Skeletal muscle tissue (tissue), 4 donors: ENCODE measurements around the gene ATG7. TPM values are rescaled to one million over a fixed set of nuclear protein-coding genes. Genes with fewer than 3 reads are reported as not detected.
"Not testable (repeated sequence)": the region's sequence is repeated elsewhere in the genome, so short reads cannot be mapped to it uniquely, and the experiment has no call there.

Source experiments
- H3K27ac ChIP-seq: one replicate; pipeline ENCODE4 v1.7.0; 2013; ENCODE audit warnings: mild to moderate bottlenecking, low read depth, low read length, inconsistent platforms
- H3K27me3 ChIP-seq, 3 donors: one replicate each; pipeline ENCODE4 v1.7.0; 2013; ENCODE audit warnings: low read length in 3 of 3; ENCODE audit not compliant: control insufficient read depth in 3 of 3, insufficient read depth in 3 of 3
- H3K36me3 ChIP-seq, 3 donors: one replicate each; pipeline ENCODE4 v1.7.0; 2013; ENCODE audit warnings: low read length in 3 of 3; ENCODE audit not compliant: control insufficient read depth in 3 of 3, insufficient read depth in 3 of 3
- H3K4me1 ChIP-seq, 3 donors: one replicate each; pipeline ENCODE4 v1.7.0; 2013; ENCODE audit warnings: low read length in 3 of 3, mild to moderate bottlenecking in 3 of 3; ENCODE audit not compliant: control insufficient read depth in 3 of 3, insufficient read depth in 3 of 3
- H3K4me3 ChIP-seq, 3 donors: one replicate each; pipeline ENCODE4 v1.7.0; 2013; ENCODE audit warnings: low read length in 3 of 3
- H3K9ac ChIP-seq, 3 donors: one replicate each; pipeline ENCODE4 v1.7.0; 2013; ENCODE audit warnings: low read length in 3 of 3, mild to moderate bottlenecking in 3 of 3, moderate library complexity in 2 of 3, low read depth in 1 of 3
- H3K9me3 ChIP-seq, 3 donors: one replicate each; pipeline ENCODE4 v1.7.0; 2013; ENCODE audit warnings: low read length in 3 of 3; ENCODE audit not compliant: control insufficient read depth in 3 of 3
- total RNA-seq: library from RNA; depleted of rRNA; stranded (reverse); fragments of >200 nt; gene quantifications from one replicate; pipeline ENCODE4 v1.2.3, GENCODE V29; 2014
- donor health status: Osteomylitis.

ATG7 gene
- total RNA-seq, 1 donor from 2014 or later: 48.0 TPM

DNA sequence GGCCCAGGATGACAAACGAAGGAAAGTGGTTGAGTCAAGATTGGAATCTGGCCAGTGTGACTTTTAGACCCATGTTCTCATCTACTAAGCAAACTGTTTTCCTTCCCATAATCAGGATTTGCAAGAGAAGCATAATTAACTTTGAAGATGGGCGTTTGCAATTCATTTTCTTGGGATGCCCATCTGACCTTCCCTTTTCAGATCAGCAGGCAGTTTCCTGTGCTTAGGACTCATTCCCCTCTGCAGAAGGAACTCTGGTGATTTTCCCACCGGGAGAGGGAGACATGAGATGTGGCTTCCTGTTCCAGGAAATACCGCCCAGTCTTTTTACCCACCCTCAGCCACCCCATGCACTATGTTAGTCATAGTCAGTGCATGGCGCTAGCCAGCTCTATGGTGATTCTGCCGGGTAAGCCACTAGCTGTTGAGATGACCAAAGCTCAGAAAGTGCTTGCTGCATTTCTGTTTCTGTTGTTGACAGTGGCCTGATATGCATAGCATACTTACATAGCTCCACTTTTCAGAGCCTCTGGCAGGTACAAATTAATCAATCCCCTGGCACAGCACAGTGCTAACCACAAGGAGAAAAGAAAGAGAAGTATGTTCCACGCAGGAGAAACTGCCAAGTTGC, 242.1 kb downstream of the ATG7 start:
- peaks cover 19 to 25% (median 20%) of the 10 kb centered on the region in 3 donors for H3K4me1 ChIP-seq
- peak overlapping the region in 1 of 3 donors; percentile 8 for H3K9ac ChIP-seq
- H3K36me3 ChIP-seq: no peaks in the 10 kb centered on the region
- H3K27me3 ChIP-seq: no peaks in the 10 kb centered on the region
- H3K9me3 ChIP-seq: no peaks in the 10 kb centered on the region
- peak overlapping the region; percentile 32 for H3K27ac ChIP-seq
- no peak overlapping the region for H3K4me3 ChIP-seq

DNA sequence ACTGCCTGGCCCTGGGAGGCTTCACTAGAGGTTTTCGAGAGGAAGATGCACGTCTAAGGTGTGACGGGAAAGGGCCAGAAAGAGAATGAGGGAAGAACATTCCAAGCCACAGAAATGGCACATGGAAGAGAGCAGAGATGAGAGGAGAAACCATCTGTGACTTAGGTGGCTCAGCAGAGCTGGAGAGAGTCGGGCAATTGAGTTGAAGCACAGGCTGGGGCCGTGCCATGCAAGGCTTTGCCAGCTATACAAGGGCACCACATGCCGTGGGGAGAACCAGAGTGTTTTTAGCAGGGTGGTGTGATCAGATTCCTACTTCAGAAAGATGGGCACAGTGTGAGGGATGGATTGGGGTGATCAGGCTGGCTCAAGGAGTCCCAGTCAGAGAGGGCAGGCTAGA, 245.4 kb downstream of the ATG7 start:
- no peaks in the 10 kb centered on the region for H3K27me3 ChIP-seq
- no peak overlapping the region for H3K27ac ChIP-seq
- H3K36me3 ChIP-seq: no peaks in the 10 kb centered on the region
- H3K9ac ChIP-seq: no peak overlapping the region
- H3K9me3 ChIP-seq: no peaks in the 10 kb centered on the region
- peaks cover 11 to 22% (median 15%) of the 10 kb centered on the region in 3 donors for H3K4me1 ChIP-seq
- H3K4me3 ChIP-seq: no peak overlapping the region

GRCh38 chr3:11521167-11521566, 249.0 kb downstream of the ATG7 start:
- H3K27ac ChIP-seq: no peak overlapping the region
- no peaks in the 10 kb centered on the region for H3K9me3 ChIP-seq
- no peak overlapping the region for H3K9ac ChIP-seq
- H3K27me3 ChIP-seq: no peaks in the 10 kb centered on the region
- peaks cover 3 to 14% (median 4%) of the 10 kb centered on the region in 3 donors for H3K4me1 ChIP-seq
- H3K4me3 ChIP-seq: no peak overlapping the region
- H3K36me3 ChIP-seq: no peaks in the 10 kb centered on the region

DNA sequence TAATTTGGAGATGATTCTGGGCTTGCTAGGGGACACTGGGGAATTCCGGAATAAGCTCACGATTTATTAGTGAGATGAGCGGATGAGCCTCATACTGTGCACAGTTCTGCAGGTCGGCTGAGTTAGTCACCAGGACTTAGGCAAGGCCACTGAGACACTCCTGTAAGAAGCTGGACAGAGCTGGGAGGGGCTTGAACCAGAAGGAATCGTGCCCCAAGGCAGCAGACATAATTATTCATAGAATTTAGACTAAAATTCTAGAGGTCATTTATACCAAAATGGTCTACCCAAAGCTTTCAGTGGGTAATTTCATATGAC, 250.2 kb downstream of the ATG7 start:
- no peak overlapping the region for H3K9ac ChIP-seq
- no peaks in the 10 kb centered on the region for H3K27me3 ChIP-seq
- no peak overlapping the region for H3K4me3 ChIP-seq
- H3K27ac ChIP-seq: no peak overlapping the region
- H3K4me1 ChIP-seq: peaks cover 3 to 14% (median 4%) of the 10 kb centered on the region in 3 donors
- no peaks in the 10 kb centered on the region for H3K36me3 ChIP-seq
- no peaks in the 10 kb centered on the region for H3K9me3 ChIP-seq

- Histone ChIP-seq H3K4me1 (peaks cover 3 to 14% (median 4%) of the 10 kb centered on the region in 3 donors), H3K9ac (no peak overlapping the region), H3K4me3 (no peak overlapping the region), H3K27ac (peak overlapping the region; percentile 46), H3K9me3 (no peaks in the 10 kb centered on the region), H3K27me3 (no peaks in the 10 kb centered on the region), H3K36me3 (no peaks in the 10 kb centered on the region)
These were observed 250.9 kb downstream of the ATG7 start for GRCh38 chr3:11522953-11523571.

GRCh38 chr3:11523572-11524101, 251.4 kb downstream of the ATG7 start:
- H3K9ac ChIP-seq: no peak overlapping the region
- no peaks in the 10 kb centered on the region for H3K9me3 ChIP-seq
- no peaks in the 10 kb centered on the region for H3K27me3 ChIP-seq
- H3K36me3 ChIP-seq: no peaks in the 10 kb centered on the region
- peaks cover 3 to 14% (median 4%) of the 10 kb centered on the region in 3 donors for H3K4me1 ChIP-seq
- peak overlapping the region; percentile 46 for H3K27ac ChIP-seq
- no peak overlapping the region for H3K4me3 ChIP-seq

GRCh38 chr3:11526121-11526520, 253.9 kb downstream of the ATG7 start:
- H3K27me3 ChIP-seq, H3K4me1 ChIP-seq, H3K36me3 ChIP-seq, H3K4me3 ChIP-seq, H3K9me3 ChIP-seq, H3K27ac ChIP-seq, H3K9ac ChIP-seq: not testable (repeated sequence)

DNA sequence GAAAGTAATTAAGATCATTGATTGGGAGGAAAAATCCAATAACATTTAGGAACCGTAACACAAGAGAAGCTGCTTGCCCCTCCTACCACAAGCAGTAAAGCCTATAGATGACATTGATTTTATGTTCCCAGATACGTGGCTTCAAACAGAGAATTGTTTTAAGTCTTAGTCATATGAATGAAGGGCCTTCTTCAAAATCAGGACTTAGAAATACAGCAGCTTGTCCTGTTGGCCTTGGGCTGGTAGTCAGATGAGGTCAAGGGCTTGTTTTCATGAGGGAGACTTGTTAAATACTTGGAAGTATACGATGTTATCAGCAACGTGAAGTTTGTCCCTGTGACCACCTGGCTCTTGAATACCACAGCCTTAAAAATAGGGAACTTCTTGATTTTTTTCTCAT, 257.1 kb downstream of the ATG7 start:
- Histone ChIP-seq H3K4me1 (peaks cover 8 to 13% (median 12%) of the 10 kb centered on the region in 3 donors), H3K9ac (no peak overlapping the region), H3K4me3 (no peak overlapping the region), H3K27ac (no peak overlapping the region), H3K36me3 (no peaks in the 10 kb centered on the region), H3K9me3 (no peaks in the 10 kb centered on the region), H3K27me3 (no peaks in the 10 kb centered on the region)

DNA sequence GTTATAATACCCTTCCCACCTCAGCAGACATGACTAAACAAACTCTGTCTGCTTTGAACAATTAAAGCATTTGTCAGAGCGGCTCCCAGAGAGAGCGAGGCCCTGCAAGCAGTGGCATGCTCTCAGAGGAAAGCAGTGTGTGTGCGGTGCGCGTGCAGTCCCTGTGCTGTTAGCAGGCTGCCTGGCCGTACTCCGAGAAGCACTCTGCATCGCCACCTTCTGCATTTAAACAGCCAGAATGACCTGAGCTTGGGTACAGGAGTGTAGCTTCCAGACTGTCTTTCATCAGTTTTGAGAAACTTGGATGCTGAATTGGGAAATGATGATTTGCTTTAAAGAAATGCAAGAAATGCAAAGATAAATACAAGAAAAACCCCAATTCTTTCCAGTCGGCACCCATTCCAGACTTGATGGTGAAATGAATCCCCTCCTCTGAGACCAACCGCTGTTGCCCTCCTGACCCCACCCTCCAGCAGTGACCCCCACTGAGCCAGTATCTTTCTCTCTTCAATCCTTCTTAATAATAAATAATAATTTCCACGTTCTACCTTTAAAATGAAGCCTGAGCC, 258.0 kb downstream of the ATG7 start:
- Histone ChIP-seq H3K9me3 (no peaks in the 10 kb centered on the region), H3K9ac (peak overlapping the region in 1 of 3 donors; percentile 16)

DNA sequence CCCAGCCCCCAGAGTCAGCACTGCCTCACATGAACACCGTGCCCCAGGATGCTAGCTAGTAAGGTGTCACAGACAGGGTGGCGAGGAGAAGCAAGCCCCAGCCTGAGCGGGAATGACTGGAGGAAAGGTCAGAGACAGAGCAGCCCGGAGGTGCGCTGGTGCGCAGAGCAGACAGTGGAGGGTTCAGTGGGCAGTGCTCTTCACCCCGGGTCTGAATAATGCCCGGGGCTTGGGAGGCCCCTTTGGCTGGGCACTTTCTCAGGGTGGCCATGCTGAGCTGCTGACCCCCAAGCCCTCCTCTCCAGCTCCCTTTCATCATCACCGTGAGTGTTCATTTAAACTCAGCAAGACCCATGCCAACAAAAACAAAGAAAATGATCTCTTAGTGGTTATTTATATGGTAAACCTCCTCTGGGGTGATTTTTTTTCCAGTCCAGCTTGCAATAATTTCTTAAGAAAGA, 260.8 kb downstream of the ATG7 start:
- H3K9me3 ChIP-seq: no peaks in the 10 kb centered on the region
- H3K4me3 ChIP-seq: no peak overlapping the region
- no peak overlapping the region for H3K9ac ChIP-seq
- H3K27ac ChIP-seq: peak overlapping the region; percentile 31
- peaks cover 13 to 18% (median 16%) of the 10 kb centered on the region in 3 donors for H3K4me1 ChIP-seq
- no peaks in the 10 kb centered on the region for H3K27me3 ChIP-seq
- no peaks in the 10 kb centered on the region for H3K36me3 ChIP-seq

More for the DNA sequence above, 258.0 kb downstream of the ATG7 start:
- H3K4me3 ChIP-seq: no peak overlapping the region
- H3K36me3 ChIP-seq: no peaks in the 10 kb centered on the region
- no peak overlapping the region for H3K27ac ChIP-seq
- H3K27me3 ChIP-seq: no peaks in the 10 kb centered on the region
- peaks cover 13 to 18% (median 16%) of the 10 kb centered on the region in 3 donors for H3K4me1 ChIP-seq
